Heart left ventricle (tissue), 13 donors: ENCODE measurements around the gene USP2.

Source experiments
- CTCF ChIP-seq, 12 donors: fragments of 200-600 bp; sonication (generic) in 4 of 12; IDR thresholded peaks; one replicate each; pipeline versions ENCODE4 v1.5.0 to v1.8.0; 2018 to 2022; ENCODE audit warnings: antibody characterized with exemption in 12 of 12, mild to moderate bottlenecking in 5 of 12
- POLR2A ChIP-seq, 2 donors: fragments of 450-650 bp; IDR thresholded peaks; one replicate each; pipeline ENCODE4 v1.6.1; 2017; ENCODE audit warnings: antibody characterized with exemption in 2 of 2, mild to moderate bottlenecking in 2 of 2, moderate library complexity in 2 of 2
- donor health status: ischemic (EF 13 %, LVEDD 7.1; RV severe dilation, severe dysfunction).
- donor health status: DM: no; HTN: yes; CAD: no.
- donor health status: DM: no; HTN: no; CAD: no.
- donor health status: ischemic (EF 25% LVEDD 6.9; RV normal size, moderate dysfunction).
- donor health status: ischemic (EF 25% LVEDD 5.7; RV mildly dilated, moderate dysfunction).
- donor health status: ischemic (EF 35%, LVEDD 5.7; RV mildly dilated, moderate dysfunction).
- donor health status: nonischemic (EF 11% LVEDD 7.7; RV severe dilation, severe dysfunction).
- donor health status: DM: yes; HTN: yes; CAD: no.
- donor health status: PGD.
- donor health status: ischemic (EF 29% LVEDD 5.4; RV normal size, mild dysfunction).
- donor health status: nonischemic (EF 23%, LVEDD 6.1; RV moderate dilation, normal function).

- TF ChIP-seq CTCF (IDR thresholded peaks at IDR 0.05) (no peak), POLR2A (IDR thresholded peaks at IDR 0.05) (peak; percentile 27 to 87)
Observed at GRCh38 chr11:119378851-119379465, 2.5 kb downstream of the USP2 start.
